H7 (cell line): ENCODE data around the gene TRIM73. TPM values are rescaled to one million over a fixed set of nuclear protein-coding genes. Genes with fewer than 3 reads are reported as not detected.
"Not testable (repeated sequence)": the region's sequence is repeated elsewhere in the genome, so short reads cannot be mapped to it uniquely, and the experiment has no call there.

Experiments used
- DNase-seq: peaks from one replicate; pipeline ENCODE4 v3.0.0; 2012
- H3K27me3 ChIP-seq: 2 replicates; pipeline ENCODE4 v1.6.0; 2011; ENCODE audit warnings: mild to moderate bottlenecking, low read length; ENCODE audit not compliant: control insufficient read depth, insufficient read depth
- H3K36me3 ChIP-seq: replicated peaks from 2 replicates; pipeline ENCODE4 v1.5.1; 2011; ENCODE audit warnings: low read length; ENCODE audit not compliant: control insufficient read depth, insufficient read depth
- H3K4me3 ChIP-seq: 2 replicates; pipeline ENCODE4 v1.5.1; 2011; ENCODE audit warnings: low read depth, mild to moderate bottlenecking, control low read depth, low read length, moderate library complexity; ENCODE audit not compliant: insufficient read depth
- total RNA-seq: library from RNA; depleted of rRNA; stranded (reverse); fragments of >200 nt; shearing (Covaris generic); gene quantifications from 2 replicates; pipeline ENCODE4 v1.2.3, GENCODE V29; 2014

Gene TRIM73
- total RNA-seq, 1 experiment from 2014 or later, result 1.4 TPM

DNA sequence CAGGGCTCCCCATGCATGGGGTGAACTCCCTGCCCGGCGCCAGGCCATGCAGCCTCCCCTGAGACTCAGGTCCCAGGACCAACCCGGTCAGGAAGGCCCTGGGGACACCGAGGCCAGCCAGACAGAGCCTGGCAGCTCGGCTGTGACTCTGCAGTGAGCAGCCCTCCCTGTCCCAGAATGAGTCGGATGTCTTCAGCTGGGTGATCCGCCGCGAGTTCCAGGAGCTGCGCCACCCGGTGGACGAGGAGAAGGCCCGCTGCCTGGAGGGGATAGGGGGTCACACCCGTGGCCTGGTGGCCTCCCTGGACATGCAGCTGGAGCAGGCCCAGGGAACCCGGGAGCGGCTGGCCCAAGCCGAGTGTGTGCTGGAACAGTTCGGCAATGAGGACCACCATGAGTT lies 9.2 kb downstream of the TRIM73 start:
- H3K4me3 ChIP-seq, H3K36me3 ChIP-seq, DNase-seq, H3K27me3 ChIP-seq: not testable (repeated sequence)

DNA sequence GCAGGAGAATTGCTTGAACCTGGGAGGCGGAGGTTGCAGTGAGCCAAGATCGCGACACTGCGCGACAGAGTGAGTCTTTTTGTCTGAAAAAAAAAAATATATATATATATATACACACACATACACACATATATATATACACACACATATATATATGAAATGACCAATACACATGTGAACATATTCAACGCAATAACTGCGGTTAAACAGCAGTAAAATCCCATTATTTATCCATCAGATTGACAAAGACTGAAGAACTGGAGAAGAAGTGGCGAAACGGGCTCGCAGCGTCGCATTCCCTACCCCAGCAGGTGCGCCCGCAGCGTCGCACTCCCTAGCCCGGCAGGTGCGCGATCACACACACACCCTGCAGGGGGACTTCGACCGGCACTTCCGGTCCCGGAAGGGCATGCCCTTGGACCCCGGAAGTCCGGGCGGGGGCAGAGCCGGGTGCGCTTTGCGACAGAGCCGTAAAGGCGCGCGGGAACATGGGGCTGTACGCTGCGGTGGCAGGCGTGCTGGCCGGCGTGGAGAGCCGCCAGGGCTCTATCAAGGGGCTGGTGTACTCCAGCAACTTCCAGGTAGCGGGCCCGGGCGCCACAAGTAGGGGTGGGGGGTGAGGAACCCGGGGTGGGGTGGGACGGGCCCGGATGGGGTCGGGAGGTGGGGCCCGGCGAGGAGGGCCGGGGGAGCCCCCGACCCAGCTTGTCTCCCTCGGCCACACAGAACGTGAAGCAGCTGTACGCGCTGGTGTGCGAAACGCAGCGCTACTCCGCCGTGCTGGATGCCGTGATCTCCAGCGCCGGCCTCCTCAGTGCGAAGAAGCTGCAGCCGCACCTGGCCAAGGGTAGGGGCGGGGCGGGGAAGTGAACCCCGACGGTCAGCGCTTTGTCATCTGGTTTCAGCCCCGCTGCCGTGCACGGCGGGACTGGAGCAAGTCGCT lies 14.7 kb downstream of the TRIM73 start:
- DNase-seq, H3K4me3 ChIP-seq, H3K36me3 ChIP-seq, H3K27me3 ChIP-seq: not testable (repeated sequence)

GRCh38 chr7:75410823-75411173 lies 15.4 kb downstream of the TRIM73 start:
- not testable (repeated sequence) for H3K36me3 ChIP-seq, DNase-seq, H3K4me3 ChIP-seq, H3K27me3 ChIP-seq

GRCh38 chr7:75414204-75414603 lies 18.8 kb downstream of the TRIM73 start:
- not testable (repeated sequence) for H3K27me3 ChIP-seq, DNase-seq, H3K36me3 ChIP-seq, H3K4me3 ChIP-seq

DNA sequence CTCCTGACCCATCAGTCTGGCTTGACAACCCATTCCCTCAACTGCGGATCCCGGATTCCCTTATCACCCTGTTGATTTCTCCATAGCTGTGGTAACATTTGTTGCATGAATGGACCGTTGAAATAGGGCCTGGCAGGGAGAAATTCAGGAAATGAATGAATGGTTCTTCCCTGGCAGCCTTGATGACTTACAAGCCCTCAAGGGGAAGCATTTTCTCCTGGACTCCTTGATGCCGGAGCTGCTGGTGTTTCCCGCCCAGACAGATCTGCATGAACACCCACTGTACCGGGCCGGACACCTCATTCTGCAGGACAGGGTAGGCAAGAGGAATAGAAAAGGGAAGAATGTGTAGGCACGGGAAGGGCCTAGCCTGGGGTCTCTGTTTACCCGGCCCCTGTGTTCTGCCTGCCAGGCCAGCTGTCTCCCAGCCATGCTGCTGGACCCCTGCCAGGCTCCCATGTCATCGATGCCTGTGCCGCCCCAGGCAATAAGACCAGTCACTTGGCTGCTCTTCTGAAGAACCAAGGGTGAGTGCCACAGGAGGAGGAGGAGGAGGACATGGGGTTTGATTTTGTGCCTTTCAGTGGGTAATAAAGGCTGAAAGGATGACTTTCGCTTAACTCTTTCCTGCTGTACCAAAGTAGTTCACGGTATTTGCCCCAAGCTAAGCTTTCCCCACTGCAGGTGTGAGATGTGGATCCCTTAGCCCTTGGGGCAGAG lies 19.4 kb downstream of the TRIM73 start:
- H3K27me3 ChIP-seq, H3K36me3 ChIP-seq, DNase-seq, H3K4me3 ChIP-seq: not testable (repeated sequence)

- H3K27me3 ChIP-seq, H3K4me3 ChIP-seq, DNase-seq, H3K36me3 ChIP-seq: not testable (repeated sequence)
Observed at GRCh38 chr7:75415428-75415817, 20.0 kb downstream of the TRIM73 start.

DNA sequence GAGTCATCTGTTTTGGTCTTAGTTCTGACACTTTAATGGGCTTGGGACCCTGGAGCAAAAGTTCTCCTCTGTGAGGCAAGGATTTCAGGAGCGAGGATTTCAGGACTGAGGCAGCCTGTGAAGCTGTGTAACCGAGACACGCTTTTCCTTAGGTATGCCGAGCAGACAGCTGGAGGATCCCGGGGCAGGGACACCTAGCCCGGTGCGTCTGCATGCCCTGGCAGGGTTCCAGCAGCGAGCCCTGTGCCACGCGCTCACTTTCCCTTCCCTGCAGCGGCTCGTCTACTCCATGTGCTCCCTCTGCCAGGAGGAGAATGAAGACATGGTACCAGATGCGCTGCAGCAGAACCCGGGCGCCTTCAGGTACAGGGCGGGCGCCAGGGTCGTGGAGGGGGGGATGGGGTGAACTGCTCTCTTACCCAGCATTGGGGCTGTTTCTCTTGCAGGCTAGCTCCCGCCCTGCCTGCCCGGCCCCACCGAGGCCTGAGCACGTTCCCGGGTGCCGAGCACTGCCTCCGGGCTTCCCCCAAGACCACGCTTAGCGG lies 20.5 kb downstream of the TRIM73 start:
- not testable (repeated sequence) for DNase-seq, H3K4me3 ChIP-seq, H3K36me3 ChIP-seq, H3K27me3 ChIP-seq

DNA sequence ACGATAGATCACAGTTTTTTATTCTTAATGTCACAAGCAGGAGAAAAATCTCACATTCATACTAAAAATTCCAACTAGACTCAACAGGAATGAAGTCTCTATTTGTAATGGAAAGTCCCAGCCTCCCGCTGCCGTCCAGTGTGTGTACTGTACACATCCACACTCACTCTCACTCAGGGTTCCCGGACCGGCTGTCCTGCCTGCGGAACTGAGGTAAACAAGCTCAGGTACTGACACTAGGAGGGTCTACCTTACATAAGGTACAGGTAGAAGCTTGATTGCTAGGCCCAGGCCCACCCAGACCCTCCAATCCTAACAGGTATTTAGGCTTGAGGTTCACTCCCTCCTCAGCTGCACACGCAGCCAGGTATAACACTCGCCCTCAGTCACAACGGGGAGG lies 21.4 kb downstream of the TRIM73 start:
- not testable (repeated sequence) for H3K27me3 ChIP-seq, DNase-seq, H3K4me3 ChIP-seq, H3K36me3 ChIP-seq

DNA sequence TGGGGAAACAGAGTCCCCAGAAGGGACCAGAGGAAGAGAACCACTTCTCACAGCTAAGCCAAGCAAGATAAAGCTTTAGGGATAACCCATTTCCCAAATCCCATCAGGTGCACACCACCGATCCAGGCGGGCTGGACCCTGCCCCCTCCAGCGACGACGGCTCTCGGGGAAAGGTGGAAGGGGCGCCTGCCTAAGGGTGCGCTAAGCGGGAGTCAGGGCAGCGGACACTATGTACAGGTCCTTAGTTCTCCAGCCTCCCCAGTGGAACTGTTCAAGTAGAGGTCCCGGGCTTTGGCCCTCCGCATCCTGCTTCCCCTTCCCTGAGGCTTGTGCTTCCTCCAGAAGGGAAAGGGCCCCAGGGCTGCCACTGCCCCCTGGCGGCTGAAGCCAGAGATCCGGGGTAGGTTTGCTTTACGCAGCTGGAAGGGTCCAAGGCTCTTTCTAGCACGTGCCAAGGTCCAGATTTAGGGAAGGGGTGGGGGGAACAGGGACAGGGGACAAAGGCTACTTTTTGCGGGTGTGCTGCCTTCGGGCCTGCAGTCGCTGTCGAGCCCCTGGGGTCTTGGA lies 22.9 kb downstream of the TRIM73 start:
- H3K36me3 ChIP-seq, DNase-seq, H3K4me3 ChIP-seq, H3K27me3 ChIP-seq: not testable (repeated sequence)

GRCh38 chr7:75419210-75419609 lies 23.8 kb downstream of the TRIM73 start:
- H3K27me3 ChIP-seq, H3K4me3 ChIP-seq, H3K36me3 ChIP-seq: not testable (repeated sequence)
- DNase-seq, result peak; percentile 23

- H3K36me3 ChIP-seq, H3K27me3 ChIP-seq, H3K4me3 ChIP-seq: not testable (repeated sequence)
- peak; percentile 13 for DNase-seq
Observed at GRCh38 chr7:75419693-75420092, 24.3 kb downstream of the TRIM73 start.

DNA sequence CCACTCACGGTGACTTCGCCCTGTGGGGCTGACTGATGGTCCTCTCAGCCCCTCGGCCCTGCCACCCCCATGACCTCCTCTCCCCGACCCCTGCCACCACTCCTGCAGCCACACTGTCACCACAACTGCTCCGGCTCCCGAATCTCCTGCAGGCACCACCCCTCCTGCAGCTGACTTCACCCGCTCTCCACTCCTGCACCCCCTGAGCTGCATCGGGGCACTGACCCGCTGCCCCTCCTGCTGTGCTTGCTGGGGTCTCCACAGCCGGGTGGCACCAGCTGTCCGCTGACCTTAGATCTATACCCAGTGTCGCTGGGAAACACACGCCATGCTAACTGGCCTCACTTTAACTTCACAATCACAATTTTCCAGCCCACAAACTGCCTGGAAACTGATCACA lies 24.7 kb downstream of the TRIM73 start:
- H3K36me3 ChIP-seq, H3K27me3 ChIP-seq, DNase-seq, H3K4me3 ChIP-seq: not testable (repeated sequence)

GRCh38 chr7:75421798-75422710 lies 26.6 kb downstream of the TRIM73 start:
- H3K36me3 ChIP-seq, H3K4me3 ChIP-seq, H3K27me3 ChIP-seq: not testable (repeated sequence)
- DNase-seq, result peak; percentile 31

DNA sequence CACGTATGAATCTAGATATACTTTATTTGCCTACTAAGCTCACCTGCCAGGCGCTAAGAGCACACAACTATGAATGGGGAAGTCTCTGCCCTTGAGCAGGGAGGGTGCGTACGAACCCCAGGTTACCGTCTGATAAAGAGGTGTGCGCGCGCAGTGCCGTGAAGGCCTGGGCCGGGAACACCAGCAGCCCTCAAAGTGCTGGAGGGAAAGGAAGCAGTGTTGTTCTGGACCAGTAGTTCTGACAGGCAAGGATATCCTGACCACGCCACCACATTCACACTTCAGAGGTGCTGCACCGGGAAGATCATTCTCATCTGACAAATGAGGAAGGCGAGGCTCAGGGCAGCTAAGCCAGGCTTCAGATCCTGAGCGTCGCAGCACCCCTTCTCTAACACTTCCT lies 28.1 kb downstream of the TRIM73 start:
- H3K27me3 ChIP-seq, DNase-seq, H3K4me3 ChIP-seq, H3K36me3 ChIP-seq: not testable (repeated sequence)
